ENCODE results near the gene GSTT4.
"Not testable (repeated sequence)": the region's sequence is repeated elsewhere in the genome, so short reads cannot be mapped to it uniquely, and the experiment has no call there.

DNA sequence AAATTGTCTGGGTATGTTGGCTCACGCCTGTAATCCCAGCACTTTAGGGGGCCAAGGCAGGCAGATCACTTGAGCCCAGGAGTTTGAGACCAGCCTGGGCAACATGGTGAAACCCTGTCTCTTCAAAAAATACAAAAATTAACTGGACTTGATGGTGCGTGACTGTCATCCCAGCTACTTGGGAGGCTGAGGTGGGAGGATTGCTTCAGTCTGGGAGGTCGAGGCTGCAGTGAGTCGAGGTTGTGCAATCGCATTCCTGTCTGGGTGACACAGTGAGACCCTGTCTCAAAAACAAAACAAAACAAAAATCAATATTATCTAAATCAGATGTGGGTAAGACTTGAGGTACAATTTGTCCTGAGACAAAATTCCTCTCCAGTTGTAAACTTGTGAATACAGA lies 38.2 kb upstream of the GSTT4 start:
- TF ChIP-seq, protein P1, sequence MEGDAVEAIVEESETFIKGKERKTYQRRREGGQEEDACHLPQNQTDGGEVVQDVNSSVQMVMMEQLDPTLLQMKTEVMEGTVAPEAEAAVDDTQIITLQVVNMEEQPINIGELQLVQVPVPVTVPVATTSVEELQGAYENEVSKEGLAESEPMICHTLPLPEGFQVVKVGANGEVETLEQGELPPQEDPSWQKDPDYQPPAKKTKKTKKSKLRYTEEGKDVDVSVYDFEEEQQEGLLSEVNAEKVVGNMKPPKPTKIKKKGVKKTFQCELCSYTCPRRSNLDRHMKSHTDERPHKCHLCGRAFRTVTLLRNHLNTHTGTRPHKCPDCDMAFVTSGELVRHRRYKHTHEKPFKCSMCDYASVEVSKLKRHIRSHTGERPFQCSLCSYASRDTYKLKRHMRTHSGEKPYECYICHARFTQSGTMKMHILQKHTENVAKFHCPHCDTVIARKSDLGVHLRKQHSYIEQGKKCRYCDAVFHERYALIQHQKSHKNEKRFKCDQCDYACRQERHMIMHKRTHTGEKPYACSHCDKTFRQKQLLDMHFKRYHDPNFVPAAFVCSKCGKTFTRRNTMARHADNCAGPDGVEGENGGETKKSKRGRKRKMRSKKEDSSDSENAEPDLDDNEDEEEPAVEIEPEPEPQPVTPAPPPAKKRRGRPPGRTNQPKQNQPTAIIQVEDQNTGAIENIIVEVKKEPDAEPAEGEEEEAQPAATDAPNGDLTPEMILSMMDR (IDR thresholded peaks at IDR 0.05), result not testable (repeated sequence)
- TF ChIP-seq POLR2A (IDR thresholded peaks at IDR 0.05), result not testable (repeated sequence)
